HS-27A (cell line): ENCODE results near the gene SLC46A2.

Experiments
- DNase-seq: peaks from one replicate; pipeline ENCODE4 v3.0.0-alpha.2; 2012; ENCODE audit warnings: low read depth, missing footprints

The SLC46A2 gene

GRCh38 chr9:112886351-112886750, 4.3 kb downstream of the SLC46A2 start:
- DNase-seq, result no peak

- DNase-seq, result no peak
Observed at GRCh38 chr9:112885324-112885723, 5.4 kb downstream of the SLC46A2 start.

GRCh38 chr9:112884721-112885120, 6.0 kb downstream of the SLC46A2 start:
- no peak for DNase-seq

GRCh38 chr9:112884101-112884500, 6.6 kb downstream of the SLC46A2 start:
- no peak for DNase-seq

GRCh38 chr9:112881331-112881730, 9.3 kb downstream of the SLC46A2 start:
- DNase-seq, result peak; percentile 41

GRCh38 chr9:112880650-112881049, 10.0 kb downstream of the SLC46A2 start:
- DNase-seq, result no peak

GRCh38 chr9:112878752-112879151, 11.9 kb downstream of the SLC46A2 start:
- DNase-seq, result no peak

GRCh38 chr9:112873773-112874405, 16.8 kb downstream of the SLC46A2 start:
- no peak for DNase-seq

- no peak for DNase-seq
Observed at GRCh38 chr9:112872019-112872418, 18.7 kb downstream of the SLC46A2 start.

- DNase-seq, result no peak
Observed at GRCh38 chr9:112870556-112870955, 20.1 kb downstream of the SLC46A2 start.

GRCh38 chr9:112869917-112870316, 20.8 kb downstream of the SLC46A2 start:
- no peak for DNase-seq

GRCh38 chr9:112869041-112869529, 21.6 kb downstream of the SLC46A2 start:
- DNase-seq, result no peak

- no peak for DNase-seq
Observed at GRCh38 chr9:112868461-112868860, 22.2 kb downstream of the SLC46A2 start.

GRCh38 chr9:112867275-112867991, 23.2 kb downstream of the SLC46A2 start:
- peak; percentile 78 for DNase-seq

- DNase-seq, result peak; percentile 70
Observed at GRCh38 chr9:112866662-112867274, 23.9 kb downstream of the SLC46A2 start.

- DNase-seq, result no peak
Observed at GRCh38 chr9:112864982-112865381, 25.7 kb downstream of the SLC46A2 start.

GRCh38 chr9:112864403-112864802, 26.3 kb downstream of the SLC46A2 start:
- no peak for DNase-seq

GRCh38 chr9:112863746-112864145, 26.9 kb downstream of the SLC46A2 start:
- no peak for DNase-seq

GRCh38 chr9:112863214-112863613, 27.5 kb downstream of the SLC46A2 start:
- no peak for DNase-seq

GRCh38 chr9:112861638-112862555, 28.8 kb downstream of the SLC46A2 start:
- DNase-seq, result no peak

GRCh38 chr9:112861155-112861554, 29.5 kb downstream of the SLC46A2 start:
- no peak for DNase-seq

- no peak for DNase-seq
Observed at GRCh38 chr9:112860451-112860850, 30.2 kb downstream of the SLC46A2 start.
